GM12872 (cell line): ENCODE results near the gene PKDREJ.

Source experiments
- TF ChIP-seq, protein P1 (sequence below): IDR thresholded peaks from 3 replicates; pipeline ENCODE4 v1.5.1; 2011; ENCODE audit warnings: low read depth, mild to moderate bottlenecking, low read length, moderate library complexity; ENCODE audit not compliant: insufficient read depth

PKDREJ gene

DNA sequence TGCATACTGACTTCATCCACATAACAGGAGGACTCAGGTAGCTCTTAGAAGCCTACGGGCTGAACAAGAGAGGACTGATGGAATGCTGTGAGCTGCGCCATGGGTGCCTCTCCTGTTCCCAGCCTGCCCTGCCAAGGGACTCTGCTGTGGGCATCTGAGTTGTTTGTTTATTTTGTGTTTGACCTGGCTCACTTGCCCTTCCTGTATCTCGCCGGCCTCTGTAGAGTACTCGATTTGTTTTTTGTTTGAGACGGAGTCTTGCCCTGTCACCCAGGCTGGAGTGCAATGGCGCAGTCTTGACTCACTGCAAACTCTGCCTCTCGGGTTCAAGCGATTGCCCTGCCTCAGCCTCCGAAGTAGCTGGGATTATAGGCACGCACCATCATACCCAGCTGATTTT lies 6.4 kb upstream of the PKDREJ start:
- TF ChIP-seq, protein P1, sequence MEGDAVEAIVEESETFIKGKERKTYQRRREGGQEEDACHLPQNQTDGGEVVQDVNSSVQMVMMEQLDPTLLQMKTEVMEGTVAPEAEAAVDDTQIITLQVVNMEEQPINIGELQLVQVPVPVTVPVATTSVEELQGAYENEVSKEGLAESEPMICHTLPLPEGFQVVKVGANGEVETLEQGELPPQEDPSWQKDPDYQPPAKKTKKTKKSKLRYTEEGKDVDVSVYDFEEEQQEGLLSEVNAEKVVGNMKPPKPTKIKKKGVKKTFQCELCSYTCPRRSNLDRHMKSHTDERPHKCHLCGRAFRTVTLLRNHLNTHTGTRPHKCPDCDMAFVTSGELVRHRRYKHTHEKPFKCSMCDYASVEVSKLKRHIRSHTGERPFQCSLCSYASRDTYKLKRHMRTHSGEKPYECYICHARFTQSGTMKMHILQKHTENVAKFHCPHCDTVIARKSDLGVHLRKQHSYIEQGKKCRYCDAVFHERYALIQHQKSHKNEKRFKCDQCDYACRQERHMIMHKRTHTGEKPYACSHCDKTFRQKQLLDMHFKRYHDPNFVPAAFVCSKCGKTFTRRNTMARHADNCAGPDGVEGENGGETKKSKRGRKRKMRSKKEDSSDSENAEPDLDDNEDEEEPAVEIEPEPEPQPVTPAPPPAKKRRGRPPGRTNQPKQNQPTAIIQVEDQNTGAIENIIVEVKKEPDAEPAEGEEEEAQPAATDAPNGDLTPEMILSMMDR: no peak

DNA sequence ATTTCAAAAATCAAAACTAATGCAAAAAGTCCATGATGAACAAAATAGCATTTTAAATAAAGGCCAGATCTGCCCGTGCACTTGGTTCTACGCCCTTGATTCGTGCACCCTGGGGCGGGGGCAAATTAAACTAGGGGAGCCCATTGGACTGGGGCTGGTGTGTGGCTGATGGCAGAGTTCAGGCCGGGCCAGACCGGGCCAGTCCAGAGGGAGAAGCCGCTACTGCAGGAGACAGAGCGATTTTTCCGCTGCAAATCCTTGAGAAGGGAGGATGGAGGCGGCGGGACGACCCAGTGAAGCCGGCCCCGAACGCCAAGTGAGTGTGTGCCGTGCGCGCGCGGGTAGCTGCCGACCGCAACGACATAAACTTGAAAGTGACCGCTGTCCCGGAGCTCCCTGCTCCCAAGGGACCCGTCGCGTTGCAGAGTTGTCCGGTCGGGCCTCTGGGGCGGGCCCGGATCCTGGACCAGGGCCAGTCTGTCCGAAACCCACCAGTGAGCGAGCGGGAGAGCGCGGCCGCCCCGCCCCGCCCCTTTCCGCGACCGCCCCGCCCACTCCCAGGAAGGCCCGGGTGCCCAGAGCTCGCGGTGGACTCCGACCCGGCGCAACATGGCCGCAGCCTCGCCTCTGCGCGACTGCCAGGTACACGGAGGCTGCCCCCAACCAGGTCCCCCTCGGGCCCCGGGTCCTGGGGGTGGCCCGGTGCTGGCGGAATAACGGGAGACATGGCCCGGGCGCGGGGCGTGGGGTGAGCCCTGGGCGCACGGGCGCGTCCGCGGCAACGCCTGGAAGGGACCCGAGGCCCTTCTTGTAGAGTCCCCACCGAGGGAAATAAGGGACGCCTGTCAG lies 4.5 kb upstream of the PKDREJ start, which contains the start of gene TTC38:
TSS of gene TTC38 (plus strand) at position 578 of the 849 bp plus-strand sequence. CDS start at position 610, 32 bp downstream.
- TF ChIP-seq, protein P1: no peak

DNA sequence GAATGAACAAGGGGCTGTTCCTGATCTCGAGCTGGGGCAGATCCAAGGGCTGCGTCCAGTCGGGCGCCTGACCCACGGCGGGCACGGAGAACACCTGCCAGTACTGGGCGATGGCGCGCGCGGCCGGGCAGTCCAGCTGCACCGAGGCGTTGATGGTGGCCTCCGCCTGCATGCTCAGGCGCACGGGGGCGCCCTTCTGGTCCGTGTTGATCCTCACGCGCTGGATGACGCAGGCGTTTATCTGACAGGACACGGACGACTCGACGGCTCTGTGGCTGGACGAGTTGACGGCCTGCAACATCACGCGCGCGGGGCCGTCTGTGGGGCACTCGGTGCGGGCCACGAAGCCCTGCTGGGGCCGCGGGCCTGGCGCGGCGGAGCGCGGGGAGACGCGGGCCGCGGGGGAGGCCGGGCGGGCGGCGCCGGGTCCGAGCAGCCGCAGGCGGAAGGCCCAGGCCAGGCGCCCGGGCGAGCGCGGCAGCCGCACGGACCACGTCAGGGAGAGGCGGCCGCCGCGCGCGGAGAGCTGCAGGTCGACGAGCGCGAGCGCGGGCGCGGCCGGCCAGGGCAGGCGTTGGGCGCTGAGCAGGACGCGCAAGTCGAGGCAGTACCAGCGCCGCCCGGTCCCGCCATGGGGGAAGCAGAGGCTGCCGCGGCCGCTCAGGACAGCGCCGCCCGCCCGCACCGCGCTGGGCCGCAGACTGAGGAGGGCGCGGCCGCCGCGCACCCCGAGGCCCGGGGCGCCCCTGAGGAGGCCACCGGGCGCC lies 511 bp downstream of the PKDREJ start:
- TF ChIP-seq, protein P1: no peak

DNA sequence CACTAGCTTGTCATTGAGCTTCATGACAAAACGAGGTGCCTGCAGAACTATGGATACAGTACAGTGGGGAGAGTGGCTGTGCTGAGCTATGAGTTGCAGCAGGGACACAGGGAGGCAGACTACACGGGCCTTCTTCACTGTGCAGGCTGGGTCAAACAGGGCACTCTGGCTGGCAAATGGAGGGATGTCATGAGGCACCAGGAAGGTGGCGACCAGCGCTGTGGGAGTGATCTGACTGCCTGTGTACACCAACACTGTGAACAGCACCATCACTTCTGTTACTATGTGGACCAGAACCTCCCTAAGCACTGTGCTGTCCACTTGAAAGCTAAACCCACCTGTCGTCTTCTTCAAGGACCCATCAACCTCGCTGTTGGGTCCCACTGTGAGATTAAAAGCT lies 3.1 kb downstream of the PKDREJ start:
- TF ChIP-seq, protein P1: no peak

DNA sequence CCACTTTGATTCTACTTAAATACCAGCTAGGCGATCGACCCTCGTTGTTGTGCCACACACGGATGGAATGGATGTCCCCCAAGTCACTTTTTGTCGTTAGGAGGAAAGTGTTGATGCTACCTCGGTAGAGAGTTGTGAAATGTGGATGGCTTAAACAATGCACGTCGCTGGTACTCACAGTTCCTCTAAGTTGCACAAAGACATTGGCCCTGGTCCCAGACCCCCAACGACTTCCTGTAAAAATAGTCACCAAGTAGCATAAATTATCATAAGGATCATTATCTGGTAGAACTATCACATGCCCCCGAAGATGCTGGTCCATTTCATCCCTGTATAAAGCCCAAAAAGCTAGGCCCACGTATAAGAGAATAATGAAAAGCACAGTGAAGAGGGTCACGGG lies 3.8 kb downstream of the PKDREJ start:
- TF ChIP-seq, protein P1: no peak

DNA sequence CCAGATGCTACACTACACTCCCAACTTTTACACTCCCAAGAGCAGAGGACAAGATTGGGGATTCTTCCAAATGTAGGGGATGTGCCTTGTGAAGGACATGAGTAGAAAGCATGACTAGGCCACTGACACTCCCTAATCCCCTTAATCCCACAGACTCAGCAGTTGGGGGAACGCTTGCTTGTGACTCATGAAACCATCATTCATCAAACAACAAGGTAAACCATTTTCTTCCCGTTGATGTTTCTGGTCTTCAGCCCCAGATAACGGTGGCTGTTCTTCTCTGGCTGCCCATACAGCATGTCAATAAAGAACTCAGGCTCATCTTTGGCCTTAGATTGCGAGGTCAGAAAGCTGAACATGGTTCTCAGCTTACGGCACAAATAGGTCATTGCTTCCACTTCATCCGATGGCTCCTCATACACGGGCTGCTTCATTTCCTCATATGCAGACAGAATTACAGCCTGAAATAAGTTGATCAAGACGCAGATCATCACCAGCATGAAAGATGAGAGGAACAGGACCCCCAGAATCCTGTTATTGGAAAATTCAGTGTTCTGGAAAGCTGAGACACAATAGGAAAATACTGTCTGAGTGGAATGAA lies 6.7 kb downstream of the PKDREJ start:
- TF ChIP-seq, protein P1: no peak

DNA sequence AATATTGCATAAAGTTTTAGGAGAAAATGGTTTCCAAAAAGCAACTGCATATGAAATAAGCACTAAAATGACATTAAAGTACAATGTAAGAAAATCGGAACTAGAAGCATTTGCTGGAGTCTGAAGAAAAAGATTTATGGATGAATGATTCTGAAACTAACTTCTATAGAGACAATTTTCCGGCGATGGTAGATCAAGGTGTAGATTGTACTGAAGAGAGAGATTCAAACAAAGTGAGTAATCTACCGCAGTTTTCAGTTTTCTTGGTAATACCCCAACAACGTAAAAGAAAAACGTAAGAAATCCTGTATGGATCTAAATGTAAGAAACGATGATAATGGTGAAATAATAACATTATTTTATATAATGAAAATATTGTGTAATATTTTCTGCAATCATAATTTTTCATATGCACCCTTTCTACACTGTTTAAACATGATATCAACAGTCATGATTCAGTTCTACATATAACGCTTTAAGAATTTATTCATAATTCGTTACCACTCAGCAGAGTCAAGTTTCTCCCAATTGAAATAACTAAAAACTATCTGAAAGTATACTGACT lies 11.2 kb downstream of the PKDREJ start:
- TF ChIP-seq, protein P1: no peak
